Measurements from ENCODE around the gene ZNF222.

Gene ZNF222

DNA sequence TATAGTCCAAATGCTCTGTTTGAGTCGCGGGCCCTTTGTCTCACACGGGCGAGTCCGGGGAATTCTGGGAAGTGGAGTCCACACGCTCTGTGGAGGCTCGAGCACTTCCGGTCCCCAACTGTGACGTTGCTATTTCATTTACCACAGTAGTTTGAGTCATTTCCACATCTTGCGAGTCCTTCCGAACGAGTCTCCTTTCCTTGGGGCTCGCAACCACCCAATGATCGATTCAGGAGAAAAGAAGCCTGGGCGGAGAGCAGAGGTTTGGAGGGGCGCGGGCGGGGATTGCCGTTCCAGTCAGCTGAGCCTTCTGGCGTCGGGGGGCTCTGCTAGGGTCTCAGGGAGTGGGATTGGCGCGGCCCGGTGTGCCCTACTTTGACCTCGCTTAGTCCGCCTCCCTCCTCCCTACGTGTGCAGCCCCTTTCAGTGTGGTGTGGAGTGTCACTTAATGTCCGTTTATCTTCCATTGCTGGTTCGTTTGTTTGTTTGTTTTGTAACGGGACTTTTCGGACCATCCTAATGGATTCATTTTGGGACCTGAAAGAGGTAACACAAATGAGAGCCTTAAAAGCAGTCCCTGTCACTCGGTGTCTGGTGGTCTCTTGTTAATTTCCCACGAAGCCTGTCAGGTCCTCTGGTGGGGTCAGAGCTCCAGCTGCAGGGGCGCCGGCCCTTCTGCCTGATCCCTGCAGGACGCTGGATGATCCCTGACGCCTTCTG lies at the start of gene ZNF222:
ZNF222 (plus strand) TSS at position 163 of the 720 bp plus-strand sequence; CDS start at position 221, 58 bp downstream.
- peak; percentile 90 for DNase-seq (ENCODE audit: low read depth)

DNA sequence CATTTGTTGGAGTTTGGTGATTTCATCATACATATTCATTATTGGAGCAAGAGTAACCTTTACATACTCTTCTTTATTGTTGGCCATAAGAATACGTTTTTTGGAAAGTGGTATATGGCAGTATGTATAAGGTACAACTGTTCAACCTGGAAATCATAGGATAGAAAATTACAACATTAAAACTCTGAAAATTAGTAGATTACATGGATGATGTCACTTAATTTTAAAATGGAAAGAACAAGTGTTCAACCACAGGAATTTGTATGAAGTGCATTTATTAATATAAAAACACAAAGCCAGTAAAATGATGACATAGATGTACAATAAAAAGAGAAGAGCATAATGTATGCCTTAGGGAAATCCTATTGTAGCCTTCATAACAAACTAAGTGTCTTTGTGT lies 48.4 kb upstream of the ZNF222 start:
- no peak for DNase-seq (ENCODE audit: low read depth)

DNA sequence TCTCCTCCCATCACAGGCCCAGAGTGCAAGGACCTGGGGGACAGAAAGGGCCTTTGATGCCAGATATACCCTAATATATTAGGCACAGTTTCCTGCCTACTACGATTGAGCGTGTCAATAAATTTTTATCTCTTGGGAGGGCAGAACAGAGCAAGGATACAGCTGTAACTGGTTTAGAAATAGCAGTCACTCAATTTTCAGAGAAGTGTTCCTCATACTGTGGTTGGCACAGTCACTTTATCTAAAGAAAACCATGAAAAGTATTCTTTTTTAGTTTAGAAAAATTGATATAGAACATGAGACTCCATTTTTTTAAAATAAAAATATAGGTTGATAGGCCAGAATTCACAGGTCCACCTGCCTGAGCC lies 41.7 kb upstream of the ZNF222 start:
- DNase-seq (ENCODE audit: low read depth) = no peak

DNA sequence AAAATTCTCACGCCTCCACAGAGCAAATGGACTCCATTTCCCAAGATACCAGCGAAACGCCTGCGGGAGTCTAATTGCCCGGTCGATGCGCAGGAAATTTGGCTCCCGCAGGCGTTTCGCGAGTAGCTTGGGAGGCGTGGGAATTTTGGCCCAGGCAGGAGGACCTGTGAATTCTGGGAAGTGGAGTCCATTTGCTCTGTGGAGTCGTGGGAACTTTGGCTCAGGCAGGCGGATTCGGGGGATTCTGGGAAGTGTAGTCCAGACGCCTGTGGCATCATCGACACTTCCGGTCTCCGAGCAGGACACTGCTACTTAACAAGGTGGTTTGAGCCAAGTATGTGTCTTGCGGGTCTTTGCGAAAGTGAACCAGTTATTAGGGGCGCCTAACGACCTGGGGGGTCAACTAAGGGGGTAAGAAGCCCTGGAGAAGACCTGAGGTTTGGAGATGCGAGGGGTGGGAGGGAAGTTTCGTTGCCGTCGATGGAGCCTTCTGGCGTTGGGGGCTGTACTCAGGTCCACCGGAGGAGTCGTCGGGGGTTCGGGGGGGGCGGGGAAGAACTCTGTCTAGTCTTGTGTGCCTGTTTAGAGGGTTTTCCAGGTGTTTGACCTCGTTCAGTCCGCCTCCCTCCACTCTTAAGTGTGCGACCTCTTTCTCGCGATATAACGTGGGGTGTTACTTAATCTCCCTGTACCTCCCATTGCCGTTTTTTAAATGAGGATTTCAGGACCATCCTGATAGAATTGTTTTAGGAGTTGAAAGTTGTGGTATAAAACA lies 41.1 kb upstream of the ZNF222 start, which contains the start of gene ZNF155:
ZNF155 (plus strand) TSS at position 277 of the 775 bp plus-strand sequence. CDS start 4,356 bp downstream, outside the sequence.
- peak; percentile 98 for DNase-seq (ENCODE audit: low read depth)

DNA sequence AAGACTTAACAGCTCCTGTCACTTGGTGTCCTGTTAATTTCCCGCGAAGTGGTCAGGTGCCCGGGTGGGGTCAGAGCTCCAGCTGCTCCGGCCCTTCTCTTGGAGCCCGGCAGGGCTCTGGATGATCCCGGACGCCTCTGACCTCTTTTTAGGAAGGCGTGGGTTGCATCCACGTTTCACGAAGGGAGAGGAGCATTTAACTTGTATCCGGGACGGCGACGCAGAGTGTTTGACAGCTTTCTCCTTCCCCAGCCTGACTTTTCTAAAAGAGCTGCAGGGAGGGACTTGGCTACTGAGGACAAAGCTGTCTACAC lies 40.5 kb upstream of the ZNF222 start:
- no peak for DNase-seq (ENCODE audit: low read depth)

DNA sequence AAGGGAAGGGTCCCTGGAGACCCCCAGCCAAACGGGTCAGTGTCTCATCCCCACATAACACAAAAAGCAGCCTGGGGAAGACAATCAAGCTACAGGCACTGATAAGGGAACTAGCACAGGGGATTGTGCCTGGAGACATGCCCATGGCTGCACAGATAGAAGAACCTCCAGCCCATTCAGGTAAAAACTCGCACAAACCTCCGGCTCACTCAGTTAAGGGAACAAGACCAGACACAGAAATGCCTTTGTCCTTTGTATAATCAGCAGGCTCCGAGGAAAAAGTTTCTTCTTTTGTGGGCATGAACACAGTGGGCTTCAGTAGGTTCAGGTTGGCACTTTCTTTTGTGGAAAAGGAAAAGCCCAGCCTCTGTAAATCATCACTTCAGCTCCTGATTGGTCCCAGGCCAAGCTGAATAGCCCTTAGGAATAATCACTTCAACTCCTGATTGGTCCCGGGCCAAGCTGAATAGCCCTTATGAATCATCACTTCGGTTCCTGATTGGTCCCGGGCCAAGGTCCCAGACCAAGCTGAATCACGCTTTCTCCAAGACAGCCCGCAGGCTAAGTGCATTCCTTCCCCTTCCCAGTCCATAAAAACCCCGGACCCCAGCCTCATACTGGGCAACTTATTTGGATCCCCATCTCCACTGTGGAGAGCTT lies 27.4 kb upstream of the ZNF222 start:
- DNase-seq (ENCODE audit: low read depth) = peak; percentile 39

DNA sequence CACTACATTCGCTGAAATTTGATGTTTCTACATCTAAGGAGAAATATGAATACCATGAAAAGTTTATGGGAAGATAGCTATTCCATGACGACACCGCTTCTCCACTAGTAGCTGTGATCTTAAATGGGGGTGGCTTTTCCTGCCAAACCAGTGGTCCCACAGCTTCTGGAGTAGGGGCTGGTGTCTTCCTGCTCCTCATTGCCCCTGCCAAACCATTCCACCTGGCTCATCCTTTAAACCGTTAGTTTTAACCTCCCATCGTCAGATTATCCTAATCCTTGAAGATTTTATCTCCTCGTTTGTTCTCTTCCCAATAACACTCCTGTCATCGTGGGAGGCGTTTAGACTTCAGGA lies 23.0 kb upstream of the ZNF222 start:
- no peak for DNase-seq (ENCODE audit: low read depth)

DNA sequence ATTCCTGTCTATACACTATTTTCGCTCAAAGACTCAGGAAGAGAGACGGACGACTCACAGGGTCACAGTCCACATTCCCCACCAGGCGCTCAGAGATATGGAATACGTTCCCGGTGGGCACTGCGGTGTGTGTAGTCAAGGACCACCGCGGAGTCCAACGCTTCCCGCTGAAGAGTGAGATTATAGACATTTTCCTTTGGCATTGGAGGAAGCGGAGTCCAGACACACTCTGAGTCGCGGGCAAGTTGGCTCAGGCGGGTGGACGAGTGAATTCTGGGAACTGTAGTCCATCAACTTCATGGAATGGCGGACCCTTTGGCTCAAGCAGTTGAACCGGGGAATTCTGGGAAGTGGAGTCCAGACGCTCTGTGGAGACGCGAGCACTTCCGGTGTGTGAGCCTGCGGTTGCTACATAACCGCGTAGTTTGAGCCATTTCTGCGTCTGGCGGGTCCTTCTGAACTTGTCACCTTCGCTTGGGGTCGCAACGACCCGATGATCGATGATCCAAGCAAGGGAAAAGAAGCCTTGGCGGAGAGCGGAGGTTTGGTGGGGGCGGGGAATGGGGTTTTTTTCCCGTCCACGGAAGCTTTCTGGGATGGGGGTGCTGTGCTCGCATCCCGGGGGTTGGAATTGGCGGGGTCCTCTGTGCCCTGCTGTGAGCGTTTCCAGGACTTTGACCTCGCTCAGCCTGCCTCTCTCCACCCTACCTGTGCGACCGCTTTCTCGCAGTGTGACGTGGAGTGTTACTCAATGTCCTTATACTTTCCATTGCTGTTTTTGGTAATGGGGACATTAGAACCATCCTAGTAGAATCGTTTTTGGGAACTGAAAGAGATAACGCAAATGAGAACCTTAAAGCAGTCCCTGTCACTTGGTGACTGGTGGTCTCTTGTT lies 22.4 kb upstream of the ZNF222 start, which contains the start of gene ZNF230:
ZNF230 (plus strand) TSS at position 392 of the 895 bp plus-strand sequence. CDS start 4,122 bp downstream, outside the sequence.
- DNase-seq (ENCODE audit: low read depth) = peak; percentile 97

DNA sequence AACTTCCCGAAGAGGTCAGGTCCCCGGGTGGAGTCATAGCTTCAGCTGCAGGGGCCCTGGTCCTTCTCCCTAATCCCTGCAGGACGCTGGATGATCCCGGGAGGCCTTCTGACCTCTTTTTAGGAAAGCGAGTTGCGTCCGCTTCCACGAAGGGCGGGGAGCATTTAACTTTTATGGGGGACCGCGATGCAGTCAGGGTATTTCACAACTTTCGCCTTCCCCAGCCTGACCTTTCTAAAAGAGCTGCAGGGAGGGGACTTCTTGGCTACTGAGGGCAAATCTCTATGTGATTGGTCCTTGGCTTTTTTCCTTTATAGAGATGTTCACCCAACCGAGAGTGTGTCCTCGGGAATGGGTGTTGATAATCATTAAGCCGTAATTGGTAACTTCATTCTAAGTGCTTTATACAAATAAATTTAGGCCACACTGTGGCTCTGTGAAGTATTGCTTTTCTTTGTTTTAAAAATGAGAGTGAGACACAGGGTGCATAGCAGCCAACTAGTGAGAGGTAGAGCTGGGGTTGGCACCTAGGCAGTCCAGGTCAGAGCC lies 21.6 kb upstream of the ZNF222 start:
- no peak for DNase-seq (ENCODE audit: low read depth)

DNA sequence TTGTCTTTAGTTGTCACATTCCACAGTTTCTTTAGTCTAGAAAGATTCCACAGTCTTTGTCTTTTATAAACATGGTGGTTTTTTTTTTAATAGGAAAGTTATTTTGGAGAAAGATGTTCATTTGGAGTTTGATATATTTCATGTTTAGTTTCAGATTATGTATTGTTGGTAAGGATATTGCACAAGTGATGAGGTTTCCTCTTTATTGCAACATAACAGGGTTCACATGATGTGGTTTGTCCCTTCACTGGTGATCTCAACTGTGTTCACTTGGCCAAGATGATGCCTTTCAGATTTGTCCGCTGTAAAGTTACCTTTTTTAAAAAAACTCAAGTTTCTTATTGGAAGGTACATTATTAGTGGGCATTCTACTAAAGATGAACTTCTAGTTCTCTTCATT lies 19.2 kb upstream of the ZNF222 start:
- no peak for DNase-seq (ENCODE audit: low read depth)

DNA sequence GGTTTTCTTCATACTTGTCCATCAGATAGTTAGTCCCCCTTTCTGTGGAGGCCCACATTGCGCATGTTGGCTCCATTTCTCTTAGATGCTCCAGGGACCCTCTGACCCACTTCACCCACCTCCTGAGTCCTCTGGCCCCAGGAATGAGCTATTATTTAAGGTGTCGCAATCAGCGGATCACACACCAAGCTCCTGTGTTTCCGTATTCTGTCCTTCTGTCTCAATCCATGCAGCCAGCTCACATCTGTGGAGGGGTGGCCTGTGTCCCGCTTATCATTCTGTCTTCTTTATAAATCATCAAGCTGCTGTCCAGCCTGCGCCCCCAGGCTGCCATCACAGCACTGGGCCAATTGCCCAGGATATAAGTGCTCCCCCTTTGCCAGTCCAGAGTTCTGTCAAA lies 17.7 kb upstream of the ZNF222 start:
- DNase-seq (ENCODE audit: low read depth) = no peak

DNA sequence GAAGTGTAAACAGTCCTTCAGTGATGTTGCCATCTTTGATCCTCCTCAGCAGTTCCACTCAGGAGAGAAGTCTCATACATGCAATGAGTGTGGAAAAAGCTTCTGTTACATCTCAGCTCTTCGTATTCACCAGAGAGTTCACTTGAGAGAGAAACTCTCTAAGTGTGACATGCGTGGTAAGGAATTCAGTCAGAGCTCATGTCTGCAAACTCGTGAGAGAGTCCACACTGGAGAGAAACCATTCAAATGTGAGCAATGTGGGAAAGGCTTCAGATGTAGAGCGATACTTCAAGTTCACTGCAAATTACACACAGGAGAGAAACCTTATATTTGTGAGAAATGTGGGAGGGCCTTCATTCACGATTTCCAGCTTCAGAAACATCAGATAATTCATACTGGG lies 14.7 kb upstream of the ZNF222 start:
- no peak for DNase-seq (ENCODE audit: low read depth)

DNA sequence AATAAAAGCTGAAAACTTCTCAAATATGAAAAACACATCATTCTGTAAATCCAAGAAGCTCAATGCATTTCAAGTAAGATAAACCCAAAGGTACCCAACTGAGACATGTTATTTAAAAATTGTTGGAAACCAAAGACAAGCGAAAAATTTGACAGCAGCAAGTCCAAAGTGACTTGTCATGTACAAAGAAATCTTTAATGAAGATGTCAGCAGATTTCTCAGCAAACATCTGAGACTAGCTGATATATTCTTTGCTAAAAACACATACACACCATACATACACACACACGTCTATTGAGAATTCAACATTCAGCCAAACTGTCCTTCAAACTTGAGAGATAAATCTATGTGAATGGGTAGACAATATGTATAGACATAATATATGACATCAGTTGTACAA lies 5.7 kb upstream of the ZNF222 start:
- DNase-seq (ENCODE audit: low read depth) = no peak

DNA sequence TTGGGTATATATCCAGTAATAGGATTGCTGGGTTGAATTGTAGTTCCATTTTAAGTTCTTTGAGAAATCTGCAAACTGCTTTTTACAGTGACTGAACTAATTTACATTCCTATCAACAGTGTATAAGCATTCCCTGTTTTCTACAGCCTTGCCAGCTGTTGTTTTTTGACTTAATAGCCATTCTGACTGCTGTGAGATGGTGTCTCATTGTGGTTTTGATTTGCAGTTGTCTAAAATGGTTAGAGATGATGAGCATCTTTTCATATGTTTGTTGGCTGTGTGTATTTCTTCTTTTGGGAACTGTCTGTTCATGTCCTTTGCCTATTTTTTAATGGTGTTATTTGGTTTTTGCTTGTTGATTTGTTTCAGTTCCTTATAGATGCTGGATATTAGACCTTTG lies 4.0 kb upstream of the ZNF222 start:
- DNase-seq (ENCODE audit: low read depth) = no peak

DNA sequence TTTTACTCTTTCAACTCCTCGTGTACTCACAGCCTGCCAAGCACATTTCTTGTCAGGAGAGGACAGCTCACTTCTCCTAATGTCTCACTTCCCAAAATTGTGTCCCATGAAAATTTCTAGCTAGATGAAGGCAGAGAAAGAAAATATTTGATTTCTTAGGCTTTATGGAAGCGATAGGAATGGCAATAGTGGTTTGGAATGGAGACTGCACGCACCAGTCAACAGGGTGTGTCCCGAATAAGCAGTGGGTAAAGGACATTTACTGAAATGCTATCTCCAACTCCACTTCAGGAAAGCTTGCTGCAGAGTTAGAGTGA lies 321 bp upstream of the ZNF222 start:
- DNase-seq (ENCODE audit: low read depth) = no peak

DNA sequence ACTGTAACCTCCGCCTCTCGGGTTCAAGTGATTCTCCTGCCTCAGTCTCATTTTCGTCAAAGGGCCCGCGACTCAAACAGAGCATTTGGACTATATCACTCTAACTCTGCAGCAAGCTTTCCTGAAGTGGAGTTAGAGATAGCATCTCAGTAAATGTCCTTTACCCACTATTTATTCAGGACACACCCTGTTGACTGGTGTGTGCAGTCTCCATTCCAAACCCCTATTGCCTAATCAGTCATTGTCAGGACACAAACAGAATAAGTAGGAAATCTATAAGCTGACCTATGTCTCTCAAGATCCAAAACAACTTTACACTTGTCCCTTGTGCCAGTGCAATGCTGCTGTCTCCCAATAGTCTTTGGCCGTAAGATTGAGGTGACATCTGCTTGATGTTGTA lies 1.4 kb downstream of the ZNF222 start:
- DNase-seq (ENCODE audit: low read depth) = no peak

DNA sequence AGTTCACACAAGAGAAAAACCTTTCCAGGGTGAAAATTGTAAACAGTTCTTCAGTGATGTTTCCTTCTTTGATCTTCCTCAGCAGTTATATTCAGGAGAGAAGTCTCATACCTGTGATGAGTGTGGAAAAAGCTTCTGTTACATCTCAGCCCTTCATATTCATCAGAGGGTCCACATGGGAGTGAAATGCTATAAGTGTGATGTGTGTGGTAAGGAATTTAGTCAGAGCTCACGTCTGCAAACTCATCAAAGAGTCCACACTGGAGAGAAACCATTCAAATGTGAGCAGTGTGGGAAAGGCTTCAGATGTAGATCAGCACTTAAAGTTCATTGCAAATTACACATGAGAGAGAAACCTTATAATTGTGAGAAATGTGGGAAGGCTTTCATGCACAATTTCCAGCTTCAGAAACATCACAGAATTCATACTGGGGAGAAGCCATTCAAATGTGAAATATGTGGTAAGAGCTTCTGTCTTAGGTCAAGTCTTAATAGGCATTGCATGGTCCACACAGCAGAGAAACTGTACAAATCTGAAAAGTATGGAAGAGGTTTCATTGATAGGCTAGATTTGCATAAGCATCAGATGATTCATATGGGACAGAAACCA lies 6.9 kb downstream of the ZNF222 start:
- no peak for DNase-seq (ENCODE audit: low read depth)

DNA sequence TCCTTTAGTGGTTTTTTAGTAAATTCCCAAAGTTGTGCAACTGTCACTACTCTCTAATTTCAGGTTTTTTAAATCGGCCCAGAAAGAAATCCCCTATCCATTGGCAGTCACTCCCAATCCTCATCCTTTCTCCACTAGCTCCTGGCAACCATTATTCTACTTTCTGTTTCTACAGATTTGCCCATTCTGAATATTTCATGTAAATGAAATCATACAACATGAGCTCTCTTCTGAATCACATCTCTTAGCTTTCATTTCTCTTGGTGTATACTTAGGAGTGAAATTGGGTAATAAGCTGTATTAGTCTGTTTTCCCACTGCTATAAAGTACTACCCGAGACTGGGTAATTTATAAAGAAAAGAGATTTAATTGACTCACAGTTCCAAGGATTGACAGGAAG lies 17.0 kb downstream of the ZNF222 start:
- no peak for DNase-seq (ENCODE audit: low read depth)

DNA sequence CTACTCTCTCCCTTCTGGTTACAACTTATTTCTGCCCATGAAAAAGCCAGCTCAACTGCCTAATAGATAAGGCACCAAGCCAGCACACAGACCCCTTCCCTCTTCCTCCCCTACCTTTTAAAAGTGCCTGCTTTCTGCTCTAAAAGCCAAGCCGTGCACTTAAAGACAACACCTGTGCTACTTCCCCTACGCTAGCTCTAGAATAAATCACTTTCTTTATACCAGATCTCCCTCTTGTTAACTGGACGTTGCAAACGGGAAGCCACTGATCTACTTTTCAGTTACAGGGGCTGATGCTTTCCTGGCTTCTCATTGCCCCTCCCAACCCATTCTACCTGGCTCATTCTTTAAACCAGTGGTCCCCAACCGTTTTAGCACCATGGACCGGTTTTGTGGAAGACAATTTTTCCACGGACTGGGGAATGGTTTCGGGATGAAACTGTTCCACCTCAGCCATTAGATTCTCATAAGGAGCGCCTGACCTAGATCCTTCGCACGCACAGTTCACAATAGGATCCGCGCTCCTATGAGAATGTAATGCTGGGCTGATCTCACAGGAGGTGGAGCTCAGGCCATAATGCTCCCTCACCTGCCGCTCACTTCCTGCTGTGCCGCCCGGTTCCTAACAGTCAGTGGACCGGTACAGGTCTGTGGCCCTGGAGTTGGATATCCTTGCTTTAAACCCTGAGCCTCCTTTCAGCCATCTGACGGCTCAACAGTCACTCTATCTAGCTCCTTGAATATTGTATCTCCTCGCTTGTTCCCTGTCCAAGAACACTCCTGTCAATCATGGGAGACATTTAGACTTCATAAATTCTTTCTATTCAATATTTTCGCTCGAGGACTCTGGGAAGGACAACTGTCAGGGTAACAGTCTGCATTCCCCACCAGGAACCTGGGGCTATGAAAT lies 25.8 kb downstream of the ZNF222 start:
- no peak for DNase-seq (ENCODE audit: low read depth)

DNA sequence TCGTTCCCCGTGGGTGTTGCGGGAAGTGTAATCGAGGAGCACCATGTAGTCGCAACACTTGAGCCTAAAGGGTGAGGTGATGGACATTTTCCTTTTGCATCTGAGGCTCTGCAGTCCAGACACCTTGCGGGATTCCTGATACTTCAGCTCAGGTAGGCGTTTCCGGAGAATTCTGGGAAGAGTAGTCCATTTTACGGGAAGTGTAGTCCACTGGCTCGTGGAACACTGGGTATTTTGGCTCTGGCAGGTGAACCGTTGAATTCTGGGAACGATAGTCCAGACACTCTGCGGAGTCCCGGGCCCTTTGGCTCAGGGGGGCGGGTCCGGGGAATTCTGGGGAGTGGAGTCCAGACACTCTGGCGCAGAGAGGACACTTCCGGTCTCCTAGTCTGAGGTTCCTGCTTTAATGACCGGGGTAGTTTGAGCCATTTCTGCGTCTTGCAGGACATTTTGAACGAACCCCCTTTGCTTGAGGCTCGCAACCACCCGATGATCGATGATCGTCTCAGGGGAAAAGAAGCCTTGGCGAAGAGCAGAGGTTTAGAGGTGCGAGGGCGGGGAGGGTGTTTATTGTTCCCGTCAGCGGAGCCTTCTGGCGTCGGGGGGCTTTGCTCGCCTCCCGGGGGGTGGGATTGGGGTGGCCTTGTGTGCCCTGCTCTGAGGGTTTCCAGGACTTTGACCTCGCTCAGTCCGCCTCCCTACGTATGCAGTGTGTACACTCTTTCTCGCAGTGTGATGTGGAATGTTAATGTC lies 26.6 kb downstream of the ZNF222 start, which contains the start of gene ZNF223:
ZNF223 (plus strand) TSS at position 387 of the 753 bp plus-strand sequence. CDS start 3,141 bp downstream, outside the sequence.
- peak; percentile 96 for DNase-seq (ENCODE audit: low read depth)

Measured in stromal cell of bone marrow (primary cell).